ENCODE measurements around the gene CFAP68. TPM values are rescaled to one million over a fixed set of nuclear protein-coding genes. Genes with fewer than 3 reads are reported as not detected.

The CFAP68 gene
- total and polyA plus RNA-seq, 2 of the 8 experiments (the other 6 are each of a cell fraction or from before 2014, with no cell fraction given): 21.4 to 43.1 TPM

DNA sequence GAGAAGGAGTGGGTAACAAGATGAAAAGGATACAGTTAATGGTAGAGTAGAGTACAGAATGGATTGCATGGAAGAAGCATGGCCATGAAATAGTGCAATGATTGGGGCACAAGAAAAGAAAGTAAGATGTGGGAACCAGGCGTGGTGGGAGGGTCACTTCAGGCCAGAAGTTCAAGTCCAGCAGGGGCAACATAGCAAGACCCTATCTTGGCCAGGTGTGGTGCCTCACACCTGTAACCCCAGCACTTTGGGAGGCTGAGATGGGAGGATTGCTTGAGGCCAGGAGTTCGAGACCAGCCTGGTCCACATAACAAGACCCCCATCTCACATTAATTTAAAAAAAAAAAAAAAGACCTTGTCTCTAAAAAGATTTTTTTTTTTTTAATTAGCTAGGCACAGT lies 38.0 kb downstream of the CFAP68 start (continued):
- no peak for TF ChIP-seq POLR2A (IDR thresholded peaks at IDR 0.05; ENCODE audit: control extremely low read depth in 1 of 2, low read depth in 2 of 2, low read length in 2 of 2)
